ENCODE measurements around the gene WARS2.

The WARS2 gene

GRCh38 chr1:118984086-118984721 lies 156.2 kb downstream of the WARS2 start:
- no peak for DNase-seq (ENCODE audit: low read depth in 2 of 2)

GRCh38 chr1:118983558-118984041 lies 156.9 kb downstream of the WARS2 start:
- no peak for DNase-seq (ENCODE audit: low read depth in 2 of 2)

GRCh38 chr1:118982821-118983557 lies 157.5 kb downstream of the WARS2 start:
- DNase-seq (ENCODE audit: low read depth in 2 of 2) = no peak

GRCh38 chr1:118982266-118982665 lies 158.2 kb downstream of the WARS2 start:
- no peak for DNase-seq (ENCODE audit: low read depth in 2 of 2)

- DNase-seq (ENCODE audit: low read depth in 2 of 2) = no peak
Observed at GRCh38 chr1:118981436-118981835, 159.0 kb downstream of the WARS2 start.
